ENCODE results near the gene CCDC14. TPM values are rescaled to one million over a fixed set of nuclear protein-coding genes. Genes with fewer than 3 reads are reported as not detected.
"Not testable (repeated sequence)": the region's sequence is repeated elsewhere in the genome, so short reads cannot be mapped to it uniquely, and the experiment has no call there.

The CCDC14 gene
- 10 to 100 TPM in 7 of 9 donors, 1 to 10 TPM in 2; 6.6 to 71.2 (median 16.8) TPM for total RNA-seq
- 10 to 100 TPM; 13.1 to 39.3 (median 32.6) TPM for polyA plus RNA-seq
- long read RNA-seq, donor 1, full-length matches to known transcripts = 3 of 3 reads
- long read RNA-seq, donor 1, partial matches to known transcripts = 0 of 3 reads
- long read RNA-seq, donor 1, other reads (novel, unspliced or antisense) = 0 of 3 reads
- long read RNA-seq, donor 2 = 0 reads
- long read RNA-seq, donor 3 = 0 reads
- long read RNA-seq, donor 4, partial matches to known transcripts = 1 of 4 reads
- long read RNA-seq, donor 4, other reads (novel, unspliced or antisense) = 3 of 4 reads
- long read RNA-seq, donor 5, full-length matches to known transcripts = 2 of 6 reads
- long read RNA-seq, donor 5, partial matches to known transcripts = 0 of 6 reads
- long read RNA-seq, donor 5, other reads (novel, unspliced or antisense) = 4 of 6 reads
- long read RNA-seq, donor 6, partial matches to known transcripts = 0 of 5 reads
- long read RNA-seq, donor 6, other reads (novel, unspliced or antisense) = 4 of 5 reads
- long read RNA-seq, donor 7, full-length matches to known transcripts = 1 of 1 reads
- long read RNA-seq, donor 7, partial matches to known transcripts = 0 of 1 reads
- long read RNA-seq, donor 7, other reads (novel, unspliced or antisense) = 0 of 1 reads
- long read RNA-seq, donor 8, full-length matches to known transcripts = 7 of 7 reads
- long read RNA-seq, donor 8, partial matches to known transcripts = 0 of 7 reads
- long read RNA-seq, donor 8, other reads (novel, unspliced or antisense) = 0 of 7 reads
- long read RNA-seq, donor 9, full-length matches to known transcripts = 2 of 2 reads
- long read RNA-seq, donor 9, partial matches to known transcripts = 0 of 2 reads
- long read RNA-seq, donor 9, other reads (novel, unspliced or antisense) = 0 of 2 reads
- long read RNA-seq, donor 10, full-length matches to known transcripts = 2 of 2 reads
- long read RNA-seq, donor 10, partial matches to known transcripts = 0 of 2 reads
- long read RNA-seq, donor 10, other reads (novel, unspliced or antisense) = 0 of 2 reads

DNA sequence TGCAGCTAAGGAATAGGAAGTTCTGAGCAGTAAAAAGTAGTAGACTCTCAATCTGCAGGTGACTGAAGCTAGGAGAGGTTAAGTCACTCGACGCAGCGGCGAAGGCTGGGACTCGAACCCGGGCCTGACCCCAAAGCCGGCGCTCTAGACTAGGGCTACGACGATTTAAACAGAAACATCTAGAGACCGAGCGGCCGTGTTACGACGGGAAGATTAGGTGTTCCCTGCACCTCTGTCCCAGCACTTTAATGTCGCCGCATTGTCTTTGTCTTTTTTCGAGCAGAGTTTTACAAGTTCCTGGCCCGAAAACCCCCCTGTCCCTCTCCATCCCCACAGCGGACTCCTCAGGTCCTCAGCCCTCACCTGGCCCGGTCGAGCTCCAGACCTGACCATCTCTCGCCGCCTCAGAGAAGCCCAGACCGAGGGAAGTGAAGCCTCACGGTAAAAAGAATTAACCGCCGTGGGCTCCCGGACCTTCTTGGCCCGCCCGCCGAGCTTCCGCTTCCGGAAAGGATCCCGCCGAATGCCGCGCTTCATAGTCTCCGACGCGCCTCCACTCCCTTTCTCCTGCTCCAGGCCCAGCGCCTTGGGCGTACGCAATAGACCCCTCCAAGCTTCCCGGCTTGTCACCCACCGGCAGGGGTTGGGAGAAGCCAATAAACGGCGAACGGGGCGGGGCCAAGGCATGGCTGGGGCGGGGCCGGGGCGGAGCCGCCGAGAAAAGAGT, at the start of gene CCDC14:
CCDC14 (minus strand) TSS at position 449 of the 727 bp plus-strand sequence; CDS start at position 393, 56 bp downstream.
- Histone ChIP-seq H3K27ac (peak within 1 kb of the TSS; percentile 31 to 83 (median 62)), H3K4me3 (peak within 1 kb of the TSS; percentile 48 to 89 (median 86)), H3K27me3 (no peaks in the 10 kb centered on the region), H3K4me1 (replicated peaks in 1 of 2) (peaks cover 8% of the 10 kb centered on the region in 2 donors), H3K9me3 (replicated peaks in 1 of 3) (no peaks in the 10 kb centered on the region), H3K36me3 (replicated peaks in 1 of 2) (no peaks in the 10 kb centered on the region)
- 0 to 1% (median 1%) methylated on average over 25 to 55 of the region's 55 CpGs for WGBS, 4 donors
- intact Hi-C loops (cut with DNase I) = no loop called here
- TF ChIP-seq POLR2A (IDR thresholded peaks at IDR 0.05) (peak; percentile 24 to 80), CTCF (IDR thresholded peaks at IDR 0.05) (peak in 1 of 6 experiments; percentile 1)
- DNase-seq = peak; percentile 91 to 96 (median 95)

DNA sequence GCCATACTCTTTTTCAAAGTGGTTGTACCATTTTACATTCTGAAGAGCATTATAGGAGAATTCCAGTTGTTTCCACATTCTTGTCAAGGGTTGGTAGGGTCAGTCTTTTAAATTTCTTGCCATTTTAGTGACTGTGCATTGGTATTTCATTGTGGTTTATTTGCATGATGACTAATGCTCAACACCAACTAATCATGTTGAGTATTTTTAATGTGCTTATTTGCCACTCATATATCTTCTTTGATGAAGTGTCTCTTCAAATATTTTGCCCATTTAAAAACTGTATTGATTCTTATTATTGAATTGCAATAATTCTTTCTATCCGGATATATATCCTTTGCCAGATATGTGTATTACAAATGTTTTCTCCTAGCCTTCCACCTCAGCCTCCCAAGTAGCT, 47.3 kb upstream of the CCDC14 start:
- WGBS, 4 donors = 84 to 95% (median 88%) methylated on average over 1 of the region's 1 CpG
- H3K36me3 ChIP-seq (replicated peaks in 1 of 2); H3K27ac ChIP-seq; H3K4me3 ChIP-seq; DNase-seq; H3K27me3 ChIP-seq; H3K4me1 ChIP-seq (replicated peaks in 1 of 2); intact Hi-C loops (cut with DNase I); H3K9me3 ChIP-seq (replicated peaks in 1 of 3): not testable (repeated sequence)

GRCh38 chr3:124007186-124007585, 46.2 kb upstream of the CCDC14 start:
- 50 to 67% (median 56%) methylated on average over 4 of the region's 4 CpGs for WGBS, 4 donors
- DNase-seq = no peak
- H3K9me3 ChIP-seq (replicated peaks in 1 of 3) = no peaks in the 10 kb centered on the region
- no peaks in the 10 kb centered on the region for H3K27me3 ChIP-seq
- TF ChIP-seq CTCF (IDR thresholded peaks at IDR 0.05) = no peak
- TF ChIP-seq POLR2A (IDR thresholded peaks at IDR 0.05) = no peak
- intact Hi-C loops (cut with DNase I) = no loop called here
- no peak overlapping the region for H3K27ac ChIP-seq
- H3K4me1 ChIP-seq (replicated peaks in 1 of 2) = no peaks in the 10 kb centered on the region
- no peaks in the 10 kb centered on the region for H3K36me3 ChIP-seq (replicated peaks in 1 of 2)
- H3K4me3 ChIP-seq = no peak overlapping the region

DNA sequence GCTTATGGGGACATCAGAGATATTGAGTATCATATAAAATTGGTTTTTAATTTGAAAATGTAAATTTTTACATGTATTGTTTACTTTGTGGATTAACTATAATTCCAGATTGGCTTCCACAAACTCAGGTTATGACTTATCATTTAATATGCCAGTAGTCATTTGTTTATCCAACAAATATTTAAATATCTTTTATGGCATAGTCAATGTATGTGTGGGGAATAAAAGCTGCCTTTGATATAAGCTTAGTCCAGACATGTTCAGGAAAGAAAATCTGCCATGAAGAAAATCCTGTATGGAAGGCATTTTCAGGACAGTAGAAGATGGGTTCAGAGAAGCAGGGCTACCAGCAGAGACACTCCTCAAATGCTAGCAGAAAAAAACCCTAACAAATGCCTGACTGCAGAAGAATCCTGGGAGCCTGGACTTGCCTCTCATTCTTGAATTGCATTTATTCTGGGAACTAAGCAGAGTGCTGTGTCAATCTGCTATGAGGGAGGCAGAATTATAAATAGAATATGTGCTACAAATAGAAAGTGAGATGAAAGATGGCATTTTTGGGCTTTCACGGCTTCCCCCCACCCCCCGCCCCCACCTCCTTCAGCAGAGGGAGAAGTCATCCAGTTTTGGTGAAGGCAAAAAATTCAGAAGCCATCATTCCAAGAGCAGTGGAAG, 41.5 kb upstream of the CCDC14 start:
- 38 to 56% (median 48%) methylated on average over 2 of the region's 2 CpGs for WGBS, 4 donors
- intact Hi-C loops (cut with DNase I); H3K36me3 ChIP-seq (replicated peaks in 1 of 2); H3K27ac ChIP-seq; H3K4me1 ChIP-seq (replicated peaks in 1 of 2); H3K27me3 ChIP-seq; H3K4me3 ChIP-seq; H3K9me3 ChIP-seq (replicated peaks in 1 of 3); DNase-seq: not testable (repeated sequence)

DNA sequence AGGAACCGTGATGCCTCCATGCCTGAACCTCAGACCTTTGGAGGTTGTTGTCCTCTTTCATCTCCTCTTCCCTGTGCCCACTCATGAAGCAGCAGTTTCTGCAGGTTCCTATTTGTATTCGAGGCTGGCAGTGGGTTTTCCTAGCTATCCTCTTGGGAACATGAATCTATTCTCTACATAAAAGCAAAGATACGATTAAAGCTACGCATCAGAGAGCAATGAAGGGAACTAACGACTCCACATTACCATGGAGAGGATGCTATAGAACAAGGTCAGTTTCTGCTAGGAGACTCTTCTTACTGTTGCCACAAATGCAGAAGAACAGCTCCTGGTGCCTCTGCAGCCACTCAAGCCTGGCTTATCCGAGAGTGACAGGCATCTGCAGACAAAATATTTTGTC, 40.3 kb upstream of the CCDC14 start:
- WGBS, 4 donors = 68 to 75% (median 72%) methylated on average over 6 of the region's 6 CpGs
- H3K27ac ChIP-seq; H3K9me3 ChIP-seq (replicated peaks in 1 of 3); H3K36me3 ChIP-seq (replicated peaks in 1 of 2); H3K27me3 ChIP-seq; H3K4me1 ChIP-seq (replicated peaks in 1 of 2); H3K4me3 ChIP-seq; intact Hi-C loops (cut with DNase I); DNase-seq: not testable (repeated sequence)
